GM23248 (cell line): ENCODE results near the gene CPNE6.

Experiments used
- EZH2 ChIP-seq: fragments of 200-600 bp; sonication (generic); IDR thresholded peaks from 2 replicates; pipeline ENCODE4 v1.6.1; 2018; ENCODE audit warnings: antibody characterized with exemption, mild to moderate bottlenecking; ENCODE audit not compliant: insufficient read depth, poor library complexity, severe bottlenecking
- EZH2phosphoT487 ChIP-seq: fragments of 200-600 bp; sonication (generic); IDR thresholded peaks from 2 replicates; pipeline ENCODE4 v1.6.1; 2018; ENCODE audit warnings: antibody characterized with exemption, moderate library complexity, mild to moderate bottlenecking, low read depth; ENCODE audit not compliant: insufficient read depth

GRCh38 chr14:24074625-24075484, 3.5 kb downstream of the CPNE6 start:
- TF ChIP-seq EZH2phosphoT487 (no peak), EZH2 (no peak)
